Measurements from ENCODE around the gene SAE1.

SAE1 gene

DNA sequence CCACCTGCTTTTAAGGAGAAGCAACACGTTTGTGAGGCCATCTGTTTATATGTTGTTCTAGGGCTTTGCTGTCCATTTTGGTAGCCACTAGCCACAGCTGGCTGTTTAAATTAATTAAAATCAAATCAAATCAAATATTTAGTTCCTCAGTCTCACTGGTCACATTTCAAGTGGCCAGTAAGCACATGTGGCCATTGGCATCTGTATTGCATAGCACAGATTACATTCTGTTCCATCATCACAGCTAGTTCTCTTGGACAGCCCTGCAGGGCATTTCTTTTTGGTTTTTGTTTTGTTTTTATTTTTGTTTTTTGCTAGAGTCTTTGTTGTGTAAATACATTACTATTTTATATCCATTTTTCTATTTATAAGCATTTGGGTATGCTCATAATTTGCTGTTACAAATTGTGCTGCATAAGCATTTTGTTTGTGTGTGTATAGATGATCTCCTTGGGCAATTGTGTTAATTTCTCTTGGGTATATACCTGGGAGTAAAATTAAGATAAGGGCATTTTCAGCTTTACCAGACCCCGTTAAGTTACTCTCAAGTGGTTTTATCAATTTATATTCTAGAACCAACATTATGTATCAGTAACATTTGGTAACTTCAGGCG is 31.3 kb downstream of the SAE1 start:
- DNase-seq (ENCODE audit: low spot score): no peak

DNA sequence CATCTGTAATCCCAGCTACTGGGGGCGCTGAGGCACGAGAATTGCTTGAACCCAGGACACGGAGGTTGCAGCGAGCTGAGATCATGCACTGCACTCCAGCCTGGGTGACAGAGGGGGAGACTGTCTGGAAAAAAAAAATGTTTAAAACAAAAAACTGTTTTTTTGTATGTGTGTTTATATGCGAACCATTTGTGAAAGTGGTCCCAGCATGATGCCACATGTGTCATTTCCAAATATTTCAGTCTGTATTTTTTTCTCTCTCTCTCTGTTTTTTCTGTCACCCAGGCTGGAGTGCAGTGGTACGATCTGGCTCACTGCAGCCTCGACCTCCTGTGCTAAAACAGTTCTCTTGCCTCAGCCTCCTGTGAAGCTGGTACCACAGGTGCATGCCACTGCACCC is 37.4 kb downstream of the SAE1 start:
- DNase-seq (ENCODE audit: low spot score): no peak

DNA sequence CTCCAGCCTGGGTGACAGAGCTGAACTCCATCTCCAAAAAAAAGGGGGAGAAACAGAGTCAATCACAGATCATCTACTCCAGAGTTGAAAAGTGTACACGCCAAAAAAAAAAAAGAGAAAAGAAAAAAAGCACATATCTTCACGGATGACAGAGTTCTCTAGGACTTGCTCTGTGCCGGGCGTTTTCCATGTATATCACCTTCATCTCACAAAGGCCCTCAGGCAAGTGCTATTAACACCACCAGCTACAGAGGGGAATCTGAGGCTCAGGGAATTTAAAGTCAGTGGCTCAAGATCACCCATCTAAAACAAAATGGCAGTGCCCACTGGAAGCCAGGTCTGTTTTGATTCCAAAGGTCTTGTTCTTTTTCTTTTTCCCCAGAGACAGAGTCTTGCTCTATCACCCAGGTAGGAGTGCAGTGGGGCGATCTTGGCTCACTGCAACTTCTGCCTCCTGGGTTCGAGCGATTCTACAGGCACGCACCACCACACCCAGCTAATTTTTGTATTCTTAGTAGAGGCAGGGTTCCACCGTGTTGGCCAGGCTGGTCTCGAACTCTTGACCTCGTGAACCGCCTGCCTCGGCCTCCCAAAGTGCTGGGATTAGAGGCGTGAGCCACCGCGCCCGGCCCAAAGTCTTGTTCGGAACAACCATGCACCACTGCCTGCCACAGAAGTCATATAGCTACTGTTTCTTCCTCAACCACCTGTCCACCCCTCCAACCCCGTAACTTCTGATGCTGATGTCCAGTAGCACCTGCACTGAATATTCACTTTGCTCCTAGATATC is 42.2 kb downstream of the SAE1 start:
- DNase-seq (ENCODE audit: low spot score): no peak

DNA sequence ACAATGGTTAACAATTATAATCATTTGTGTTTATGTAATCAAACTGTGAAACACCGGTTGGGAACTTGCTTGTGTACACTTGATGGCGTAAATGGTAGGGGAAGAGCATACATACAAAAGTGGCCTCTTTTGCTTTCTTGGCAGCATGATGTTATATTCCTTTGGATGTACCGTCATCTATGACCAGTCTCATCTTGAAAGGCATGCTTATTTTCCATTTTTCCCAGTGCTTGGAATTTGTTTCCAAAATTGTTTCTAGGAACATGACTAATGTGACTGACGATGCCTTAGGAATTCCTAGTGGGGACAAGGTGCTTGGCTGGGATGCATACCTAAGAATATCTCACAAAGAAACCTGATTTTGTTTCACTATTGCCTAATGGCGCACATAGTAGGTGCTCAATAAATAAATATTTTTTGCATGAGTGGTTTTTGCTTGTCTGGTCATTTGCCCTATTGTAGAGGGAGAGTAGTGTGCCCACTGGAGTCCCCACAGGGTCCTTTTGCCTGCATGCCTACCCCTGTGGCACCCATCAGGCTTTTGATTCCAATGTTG is 45.5 kb downstream of the SAE1 start:
- no peak for DNase-seq (ENCODE audit: low spot score)

DNA sequence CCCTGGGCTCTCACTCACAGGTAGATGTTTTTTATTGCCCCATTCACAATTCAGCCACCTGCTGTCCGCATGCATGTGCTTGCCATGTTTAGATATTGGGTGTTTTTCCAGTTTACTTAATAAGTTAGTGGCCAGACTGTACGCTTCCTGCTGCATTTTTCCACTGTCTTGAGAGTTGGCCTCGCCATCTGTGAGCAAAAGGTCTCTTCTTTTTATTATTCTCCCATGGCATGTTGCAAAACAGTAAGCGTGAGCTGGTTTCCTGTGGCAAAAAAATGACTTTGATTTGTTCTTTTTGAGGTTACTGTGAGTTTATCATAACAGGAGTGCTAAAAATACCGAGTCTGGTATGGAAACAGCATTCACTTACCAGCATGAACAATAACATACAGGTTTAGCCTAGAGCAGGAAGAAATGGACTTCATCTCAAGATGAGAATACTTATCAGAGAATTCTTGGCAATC is 46.0 kb downstream of the SAE1 start:
- no peak for DNase-seq (ENCODE audit: low spot score)

DNA sequence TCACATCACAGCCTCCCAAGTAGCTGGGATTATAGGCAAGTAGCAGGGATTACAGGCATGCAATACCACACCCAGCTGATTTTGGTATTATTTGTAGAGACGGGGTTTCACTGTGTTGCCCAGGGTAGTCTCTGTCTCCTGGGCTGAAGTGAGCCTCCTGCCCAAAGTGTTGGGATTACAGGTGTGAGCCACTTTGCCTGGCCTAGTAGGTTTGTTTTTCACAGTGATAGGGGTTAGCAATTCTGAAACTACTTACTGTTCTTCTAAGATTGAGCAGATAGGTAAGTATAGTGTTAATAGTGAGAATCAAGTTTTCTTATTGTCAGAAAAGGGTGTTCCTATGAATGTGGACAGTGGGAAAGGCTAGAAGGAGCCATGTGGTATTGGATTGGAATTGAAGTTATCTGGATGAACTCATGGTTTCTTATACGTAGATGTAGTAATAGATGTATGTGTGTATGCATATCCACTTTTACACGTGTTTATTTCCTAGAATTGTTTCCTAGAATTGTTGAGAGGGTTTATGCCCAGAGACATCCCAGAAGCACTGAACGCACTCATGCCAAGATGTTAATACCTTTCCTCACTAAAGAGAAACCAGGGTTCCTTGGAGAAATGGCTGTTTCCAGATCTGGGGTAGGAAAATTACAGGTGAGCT is 49.1 kb downstream of the SAE1 start:
- no peak for DNase-seq (ENCODE audit: low spot score)

DNA sequence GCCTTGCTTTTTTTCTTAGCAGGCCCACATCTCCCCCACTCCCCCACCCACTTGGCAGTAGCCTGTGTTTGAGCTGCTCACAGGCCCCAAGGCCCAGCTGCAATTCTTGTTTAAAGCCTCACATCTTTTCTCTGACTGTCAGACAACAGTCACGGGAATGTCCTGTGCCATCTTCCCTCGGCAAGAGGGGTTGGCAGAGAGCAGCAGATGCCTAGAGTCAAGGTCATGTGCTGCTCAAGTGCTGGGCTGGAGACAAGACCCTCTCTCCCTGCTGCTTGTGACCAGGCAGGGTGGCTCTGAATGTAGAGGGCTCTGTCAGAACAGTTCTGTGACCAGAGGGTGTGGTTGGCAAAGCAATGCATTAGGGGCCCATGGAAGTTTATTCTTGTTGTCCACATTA is 53.0 kb downstream of the SAE1 start:
- no peak for DNase-seq (ENCODE audit: low spot score)

DNA sequence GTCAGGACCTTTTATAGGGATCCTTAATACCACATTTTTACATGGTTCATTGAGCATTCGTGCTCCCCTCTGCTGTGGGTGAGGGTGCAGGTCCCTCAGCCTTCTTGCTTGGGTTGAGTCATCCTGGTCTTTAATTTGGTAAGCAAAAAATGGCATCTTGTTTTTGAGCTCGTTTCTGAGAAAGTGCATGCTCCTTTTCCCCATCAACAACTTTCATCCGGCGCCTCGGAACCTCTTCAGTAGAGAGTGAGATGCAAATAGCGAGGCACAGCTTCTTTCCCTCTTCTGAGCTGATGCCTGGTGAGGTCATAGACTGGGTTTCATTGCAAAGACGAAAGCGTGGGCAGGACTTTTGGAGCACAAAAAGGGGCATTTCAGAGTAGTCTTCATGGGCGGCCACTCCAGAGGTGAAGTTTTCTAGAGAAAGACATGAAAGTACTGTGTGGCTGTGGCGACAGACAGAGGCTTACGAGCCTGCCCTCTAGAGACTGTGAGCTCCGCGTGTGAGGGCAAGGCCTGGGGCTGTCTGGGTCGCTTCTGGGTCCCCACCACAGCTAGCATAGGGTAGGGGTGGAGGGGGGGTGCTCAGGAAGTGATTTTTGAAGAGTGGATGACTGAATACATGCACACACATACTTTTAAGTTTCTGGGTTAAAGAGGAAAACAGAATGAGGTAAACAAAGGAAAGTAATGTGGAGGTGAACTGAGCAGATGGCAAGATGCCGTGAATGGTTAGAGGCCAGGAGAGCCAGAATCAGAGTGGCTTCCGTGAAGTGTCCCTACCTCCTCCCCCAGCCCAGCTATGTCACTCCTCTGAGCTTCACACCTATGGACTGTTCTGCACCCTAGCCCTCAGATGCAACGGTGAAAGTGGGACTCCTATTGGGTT is 56.1 kb downstream of the SAE1 start:
- DNase-seq (ENCODE audit: low spot score): no peak

DNA sequence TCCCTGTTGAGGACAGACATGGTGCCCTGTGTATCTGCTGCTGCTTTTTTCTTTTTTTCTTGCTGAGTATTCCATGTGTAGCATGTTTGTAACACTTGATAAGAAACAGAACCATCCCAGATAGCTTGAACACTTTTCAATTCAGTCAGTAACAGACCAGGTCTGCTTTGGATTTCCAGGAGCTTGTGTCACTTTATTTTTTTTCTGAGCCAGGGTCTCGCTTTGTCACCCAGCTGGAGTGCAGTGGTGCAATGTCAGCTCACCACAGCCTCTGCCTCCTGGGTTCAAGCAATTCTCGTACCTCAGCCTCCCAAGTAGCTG is 56.7 kb downstream of the SAE1 start:
- DNase-seq (ENCODE audit: low spot score): no peak

DNA sequence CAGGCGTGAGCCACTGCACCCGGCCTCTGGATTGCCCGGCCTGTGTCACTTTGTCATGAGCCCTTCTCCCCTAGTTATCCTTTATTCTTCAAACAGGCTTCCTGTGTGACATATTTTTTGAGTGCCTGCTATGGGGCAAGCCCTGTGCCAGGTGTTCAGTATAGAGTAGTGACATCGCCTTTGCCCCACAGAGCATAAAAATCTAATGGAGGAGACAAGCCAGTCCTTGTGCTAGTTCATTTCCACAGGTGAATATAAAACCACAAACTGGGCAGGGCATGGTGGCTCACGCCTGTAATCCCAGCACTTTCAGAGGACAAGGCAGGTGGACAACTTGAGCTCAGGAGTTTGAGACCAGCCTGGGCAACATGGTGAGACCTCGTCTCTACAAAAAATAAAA is 57.2 kb downstream of the SAE1 start:
- DNase-seq (ENCODE audit: low spot score): no peak

DNA sequence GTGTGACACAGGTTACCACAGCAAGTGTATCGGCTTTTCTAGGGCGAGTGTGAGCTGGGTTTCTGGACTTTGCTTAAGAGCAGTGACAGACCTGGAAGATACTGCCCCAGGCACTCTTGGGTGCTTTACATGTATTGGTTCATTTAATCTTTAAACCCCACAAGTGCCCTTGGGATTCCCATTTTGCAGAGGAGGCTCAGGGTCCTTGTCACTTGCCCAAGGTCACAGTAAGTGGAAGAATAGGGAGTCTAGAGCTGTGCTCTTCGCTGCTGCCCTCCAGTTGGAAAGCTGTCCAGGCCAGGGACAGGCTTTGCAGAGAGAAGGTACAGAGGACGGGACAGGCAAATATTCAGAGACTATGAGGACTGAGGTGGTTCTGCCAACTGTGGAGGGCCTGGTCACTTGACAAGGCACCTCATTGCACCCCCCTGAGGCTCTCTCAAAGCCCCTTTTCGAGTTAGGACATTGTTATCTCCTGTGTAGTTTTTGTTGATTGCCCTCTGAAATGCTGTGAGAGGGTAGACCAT is 57.9 kb downstream of the SAE1 start:
- DNase-seq (ENCODE audit: low spot score): no peak

DNA sequence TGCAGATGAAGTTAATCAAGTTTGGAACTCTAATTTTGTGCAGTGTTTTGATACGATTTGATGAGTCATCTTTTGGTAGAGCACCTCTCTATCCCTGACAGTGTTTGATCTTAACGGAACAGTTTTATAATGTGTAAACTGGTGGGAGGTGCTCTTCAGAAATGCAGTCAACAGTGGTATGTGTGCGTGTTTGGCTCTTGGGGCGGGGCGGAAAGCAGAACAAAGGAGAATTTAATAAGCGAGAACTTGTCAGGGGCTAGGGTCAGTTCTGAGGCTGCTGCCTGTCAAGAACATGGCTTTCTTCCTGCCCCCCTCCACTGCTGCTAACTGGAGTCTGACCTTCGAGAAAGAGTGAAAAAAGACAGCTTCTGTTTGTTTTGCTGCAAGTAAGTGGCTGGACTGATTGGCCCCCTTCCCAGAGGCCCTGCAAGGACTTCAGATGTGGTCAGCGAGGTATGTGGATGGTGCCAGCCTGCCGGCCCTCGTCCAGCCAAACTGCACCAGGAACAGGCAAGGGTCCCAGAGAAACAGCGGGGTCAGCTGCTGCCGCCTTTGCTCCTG is 59.6 kb downstream of the SAE1 start:
- peak; percentile 96 for DNase-seq (ENCODE audit: low spot score)

DNA sequence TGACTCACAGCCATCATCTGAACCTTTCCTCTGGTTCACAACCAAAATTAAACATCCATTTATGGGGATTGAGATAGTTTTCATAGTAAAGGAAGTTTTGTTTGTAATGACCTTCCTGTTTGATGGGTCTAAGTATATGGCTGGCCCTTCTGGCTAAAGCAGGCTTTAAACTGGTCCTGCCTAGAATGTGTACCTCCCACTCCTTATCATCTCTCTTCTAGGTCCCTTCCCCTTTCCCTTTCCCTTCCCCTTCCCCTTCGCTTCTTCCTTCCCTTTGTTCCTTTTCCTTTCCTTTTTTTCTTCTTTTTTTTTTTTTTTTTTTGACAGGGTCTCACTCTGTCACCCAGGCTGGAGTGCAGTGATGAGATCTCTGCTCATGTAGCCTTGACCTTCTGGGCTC is 64.8 kb downstream of the SAE1 start:
- DNase-seq (ENCODE audit: low spot score): no peak

DNA sequence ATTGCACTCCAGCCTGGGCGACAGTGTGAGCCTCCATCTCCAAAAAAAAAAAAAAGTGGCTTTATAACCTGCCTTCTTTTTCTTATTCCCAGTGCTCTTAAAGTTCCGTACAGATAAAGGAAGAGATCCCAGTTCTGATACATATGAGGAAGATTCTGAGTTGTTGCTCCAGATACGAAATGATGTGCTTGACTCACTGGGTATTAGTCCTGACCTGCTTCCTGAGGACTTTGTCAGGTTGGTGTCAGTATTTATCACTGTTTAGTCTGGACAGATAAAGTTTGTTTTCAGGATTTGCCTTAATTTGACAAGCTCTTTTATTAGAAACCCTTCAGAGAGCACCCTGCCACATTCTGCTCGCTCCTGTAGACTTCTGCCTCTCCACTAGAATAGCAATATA is 66.5 kb downstream of the SAE1 start:
- no peak for DNase-seq (ENCODE audit: low spot score)

DNA sequence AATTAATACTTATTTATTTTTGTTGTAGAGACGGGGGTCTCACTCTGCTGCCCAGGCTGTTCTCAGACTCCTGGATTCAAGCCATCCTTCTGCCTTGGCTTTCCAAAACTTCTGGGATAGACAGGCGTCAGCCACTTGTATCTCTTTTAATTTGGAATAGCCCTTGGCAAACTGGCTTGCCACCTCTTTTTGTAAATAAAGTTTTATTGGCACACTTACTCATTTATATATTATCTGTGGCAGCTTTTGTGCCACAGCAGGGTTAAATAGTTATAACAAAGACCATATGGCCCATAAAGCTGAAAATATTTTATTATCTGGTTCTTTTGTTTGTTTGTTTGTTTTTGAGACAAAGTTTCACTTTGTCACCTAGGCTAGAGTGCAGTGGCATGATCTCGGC is 69.9 kb downstream of the SAE1 start:
- no peak for DNase-seq (ENCODE audit: low spot score)

DNA sequence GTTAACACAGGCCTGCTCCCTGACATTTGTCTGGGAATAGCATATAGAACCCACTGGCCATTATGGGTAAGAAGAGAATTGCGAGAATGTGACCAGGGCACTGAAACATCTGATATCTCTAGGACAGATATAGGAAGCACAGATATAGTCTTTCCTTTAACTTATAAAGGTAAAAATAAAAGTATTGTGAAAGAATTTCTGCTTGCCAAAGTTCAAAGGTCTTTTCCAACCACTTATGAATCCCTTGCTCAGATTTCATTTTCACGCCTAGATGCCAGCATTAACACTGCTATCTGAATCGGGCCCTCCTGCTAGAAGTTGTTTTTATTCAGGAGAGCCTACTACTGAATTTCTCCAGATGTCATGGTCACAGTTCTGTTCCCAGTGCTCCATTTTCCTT is 72.6 kb downstream of the SAE1 start:
- no peak for DNase-seq (ENCODE audit: low spot score)

DNA sequence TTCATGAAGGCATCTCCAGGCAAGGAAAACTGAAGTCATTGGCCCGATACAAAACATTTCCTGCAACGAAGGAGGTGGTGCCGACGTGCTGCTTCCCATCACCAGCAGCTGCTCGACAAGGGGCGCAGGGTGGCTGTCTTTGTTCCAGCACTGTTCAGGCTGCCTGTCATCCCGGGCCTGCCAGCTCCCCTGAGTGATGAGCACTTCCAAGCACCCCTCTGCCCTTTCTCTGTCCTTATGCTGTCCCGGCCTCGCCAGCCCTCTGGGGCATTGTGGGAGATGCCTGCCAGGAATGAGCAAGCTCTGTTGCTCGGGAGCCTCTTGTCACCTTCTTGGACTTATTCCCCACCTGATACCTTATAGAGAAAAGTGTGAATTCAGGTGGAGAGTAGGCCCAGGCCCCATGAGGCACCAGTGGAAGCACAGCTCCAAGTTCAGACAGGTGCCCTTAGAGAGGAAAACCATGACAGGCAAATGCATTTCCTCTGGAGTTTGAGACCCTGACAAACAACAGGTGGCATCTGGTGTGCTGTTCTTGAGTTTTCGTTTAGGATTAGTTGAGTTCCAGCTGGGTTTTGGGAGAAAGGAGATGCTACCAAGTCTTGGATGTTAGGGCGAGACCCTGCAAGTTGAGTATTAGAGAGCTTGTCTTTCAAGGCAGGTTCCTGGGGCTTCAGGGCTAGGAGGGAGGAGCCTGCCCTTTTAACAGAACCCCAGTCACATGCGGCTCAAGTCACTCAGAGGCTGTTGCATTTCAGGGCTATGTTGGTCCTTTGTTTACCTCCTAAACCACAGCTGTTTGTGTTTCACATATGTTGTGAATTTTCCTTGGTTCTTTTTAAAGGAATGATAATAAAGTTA is 78.9 kb downstream of the SAE1 start:
- no peak for DNase-seq (ENCODE audit: low spot score)

DNA sequence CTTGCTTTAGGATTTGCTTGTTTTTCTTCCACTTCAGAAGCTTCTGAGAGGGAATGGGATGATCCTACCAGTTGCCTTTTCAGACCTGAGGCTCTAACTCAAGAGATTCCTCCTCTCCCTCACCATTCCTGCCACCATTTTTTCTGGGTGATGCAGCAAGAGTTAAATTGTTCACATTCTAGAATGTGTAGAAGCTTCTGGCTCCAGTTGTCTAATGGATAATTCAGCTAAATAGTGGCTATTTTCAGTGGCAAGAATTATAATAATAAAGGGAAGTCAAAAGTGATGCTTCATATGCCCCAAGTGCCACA is 79.5 kb downstream of the SAE1 start:
- DNase-seq (ENCODE audit: low spot score): no peak

DNA sequence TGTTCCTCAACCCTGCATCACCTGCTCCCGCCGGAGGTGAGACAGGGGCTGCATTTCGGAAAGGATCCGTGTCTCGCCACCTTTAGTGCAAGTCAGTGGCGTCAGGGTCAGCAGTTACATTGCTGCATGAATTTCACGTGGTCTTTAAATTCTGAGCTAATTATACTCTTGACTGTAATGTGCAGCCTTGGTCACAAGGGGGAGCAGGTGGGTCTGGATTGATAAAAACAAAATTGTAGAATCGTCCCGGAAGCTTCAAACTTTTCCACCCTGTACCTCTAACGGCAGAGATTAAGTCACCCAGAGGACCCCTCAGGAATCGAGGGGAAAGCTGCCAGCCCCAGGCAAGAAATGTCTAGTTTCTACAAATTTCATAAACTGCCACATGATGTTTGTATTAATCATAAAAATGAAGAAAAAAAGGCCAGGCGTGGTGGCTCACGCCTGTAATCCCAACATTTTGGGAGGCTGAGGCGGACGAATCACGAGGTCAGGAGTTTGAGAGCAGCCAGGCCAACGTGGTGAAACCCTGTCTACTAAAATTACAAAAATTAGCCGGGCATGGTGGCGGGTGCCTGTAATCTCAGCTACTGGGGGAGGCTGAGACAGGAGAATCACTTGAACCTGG is 80.2 kb downstream of the SAE1 start:
- peak; percentile 78 for DNase-seq (ENCODE audit: low spot score)

DNA sequence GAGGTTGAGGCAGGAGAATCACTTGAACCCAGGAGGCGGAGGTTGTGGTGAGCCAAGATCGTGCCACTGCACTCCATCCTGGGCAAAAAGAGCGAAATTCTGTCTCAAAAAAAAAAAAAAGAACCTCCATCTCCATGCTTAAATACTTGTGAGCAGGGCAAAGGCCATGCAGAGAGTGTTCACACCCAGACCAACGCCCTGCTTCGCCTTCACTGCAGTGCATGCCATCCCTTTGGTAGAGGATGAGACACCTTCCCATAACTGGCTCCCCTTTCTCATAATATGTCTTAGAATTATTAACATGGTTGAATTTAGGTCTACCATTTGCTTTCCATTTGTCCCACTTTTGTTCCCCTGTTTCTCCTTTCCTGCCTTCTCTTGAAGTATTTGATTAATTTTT is 84.9 kb downstream of the SAE1 start:
- DNase-seq (ENCODE audit: low spot score): no peak
